GM18505 (cell line): ENCODE measurements around the gene BMPER.

Source experiments
- ATAC-seq: cut with Tn5 transposase; IDR thresholded peaks from one replicate; pipeline ENCODE4 v1.9.1; 2021; ENCODE audit not compliant: unreplicated experiment
- POLR2A ChIP-seq: IDR thresholded peaks from 4 replicates; pipeline ENCODE4 v1.6.1; 2011; ENCODE audit warnings: borderline replicate concordance; ENCODE audit not compliant: insufficient read depth, insufficient read length; ENCODE audit errors: extremely low read depth

The BMPER gene

DNA sequence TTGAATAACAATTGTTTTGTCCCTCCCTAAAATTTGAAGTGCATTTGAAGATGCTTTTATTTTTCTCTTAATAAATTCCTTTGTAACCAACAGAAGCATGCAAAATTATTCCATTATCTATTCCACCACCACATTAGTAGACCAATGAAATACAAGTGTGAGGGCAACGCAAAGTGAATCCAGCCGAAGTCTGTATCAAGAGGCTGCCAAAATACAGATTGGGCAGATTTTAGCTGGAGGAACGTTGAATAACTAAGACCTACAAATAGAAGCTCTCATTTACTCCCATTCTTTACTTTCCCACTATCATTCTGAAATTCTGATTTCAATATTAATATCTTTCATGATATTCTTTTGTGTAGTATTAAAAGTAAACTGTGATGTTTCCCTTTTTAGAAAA is 233.7 kb downstream of the BMPER start:
- TF ChIP-seq POLR2A = no peak
- ATAC-seq = no peak

DNA sequence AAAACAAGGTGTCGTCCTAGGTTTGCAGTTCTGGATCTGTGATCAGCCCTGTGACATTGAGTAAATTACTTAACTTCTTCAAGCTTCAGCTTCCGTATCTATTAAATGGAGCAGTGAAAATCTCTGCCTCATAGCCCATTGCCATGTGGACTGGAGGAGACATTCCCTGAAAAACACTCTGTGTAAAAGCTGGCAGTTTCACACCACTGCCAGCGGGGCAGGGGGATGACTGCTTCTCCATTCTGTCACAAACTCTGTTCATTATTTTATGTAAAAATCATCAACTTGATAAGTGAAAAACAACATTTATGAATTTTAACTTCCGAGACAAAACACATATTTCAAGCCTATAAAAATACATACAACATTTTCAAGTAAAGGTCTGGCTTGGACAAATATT is 234.7 kb downstream of the BMPER start:
- TF ChIP-seq POLR2A = no peak
- ATAC-seq = no peak

- no peak for TF ChIP-seq POLR2A
- no peak for ATAC-seq
Observed at GRCh38 chr7:34143402-34143801, 238.1 kb downstream of the BMPER start.

- no peak for ATAC-seq
- TF ChIP-seq POLR2A = no peak
Observed at GRCh38 chr7:34145603-34146002, 240.3 kb downstream of the BMPER start.

GRCh38 chr7:34153656-34154270 is 248.4 kb downstream of the BMPER start:
- no peak for TF ChIP-seq POLR2A
- no peak for ATAC-seq

GRCh38 chr7:34155220-34155908 is 250.0 kb downstream of the BMPER start:
- no peak for TF ChIP-seq POLR2A
- no peak for ATAC-seq

DNA sequence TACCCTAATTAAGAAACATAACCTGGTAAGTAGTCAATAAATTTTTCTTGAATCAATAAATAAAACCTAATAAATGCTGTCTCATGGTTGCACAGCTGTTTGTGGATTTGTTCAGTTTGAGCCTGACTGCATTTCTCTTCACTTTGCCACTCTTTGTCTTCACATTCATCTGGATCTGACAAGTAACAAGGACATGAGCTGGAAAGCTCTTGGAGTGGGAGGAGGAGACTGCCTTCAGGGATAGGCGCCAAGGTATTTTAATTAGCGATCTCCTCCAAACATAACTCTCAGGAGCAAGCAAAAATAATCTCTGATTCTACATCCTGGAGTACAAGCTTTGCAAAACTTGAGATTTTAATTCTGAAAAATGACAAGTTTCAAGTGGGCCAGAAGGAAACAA is 251.0 kb downstream of the BMPER start:
- ATAC-seq = no peak
- no peak for TF ChIP-seq POLR2A

DNA sequence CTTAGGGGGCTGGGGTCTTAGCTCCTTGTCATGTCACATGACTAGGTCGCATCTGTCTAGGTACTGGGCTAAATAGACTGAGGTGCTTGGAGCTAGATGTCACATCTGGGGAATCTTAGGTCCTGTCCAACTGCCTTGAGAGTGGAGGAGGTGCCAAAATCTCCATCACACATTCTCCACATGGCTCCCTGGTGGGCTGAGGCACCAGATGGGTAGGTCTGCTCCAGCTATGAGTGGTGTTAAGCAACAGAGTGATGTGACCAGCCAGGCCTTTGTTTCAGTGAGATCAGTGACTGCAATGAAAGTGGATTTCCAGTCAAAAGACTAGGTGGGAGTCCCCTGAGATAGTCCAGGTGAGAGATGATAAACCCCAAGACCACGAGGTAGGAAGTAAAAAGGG is 251.8 kb downstream of the BMPER start:
- no peak for ATAC-seq
- no peak for TF ChIP-seq POLR2A

- ATAC-seq = no peak
- no peak for TF ChIP-seq POLR2A
Observed at GRCh38 chr7:34158368-34159153, 253.2 kb downstream of the BMPER start.

DNA sequence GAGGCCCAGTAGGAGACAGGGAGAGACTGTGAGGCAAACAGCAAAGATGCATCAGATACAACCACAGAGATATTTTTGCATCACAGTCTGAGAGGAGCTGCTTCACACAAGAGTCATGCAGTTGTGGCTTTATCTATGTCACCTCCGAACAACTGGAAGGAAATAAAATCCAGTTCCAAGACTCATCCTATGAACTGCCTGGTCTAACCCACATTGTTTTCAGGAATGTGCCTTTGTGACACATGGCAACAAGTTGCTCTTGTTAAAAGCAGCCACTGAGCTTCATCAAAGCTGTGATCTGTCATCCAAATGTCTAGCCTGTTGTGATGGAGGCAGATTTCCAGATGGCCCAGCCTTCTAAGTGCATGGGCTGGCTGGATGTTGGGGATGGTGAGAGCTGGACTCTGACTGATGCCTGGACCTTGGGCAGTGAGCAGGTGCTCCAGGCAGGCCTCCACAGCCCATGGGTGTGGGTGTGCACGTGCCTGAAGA is 255.0 kb downstream of the BMPER start:
- TF ChIP-seq POLR2A = no peak
- ATAC-seq = no peak

DNA sequence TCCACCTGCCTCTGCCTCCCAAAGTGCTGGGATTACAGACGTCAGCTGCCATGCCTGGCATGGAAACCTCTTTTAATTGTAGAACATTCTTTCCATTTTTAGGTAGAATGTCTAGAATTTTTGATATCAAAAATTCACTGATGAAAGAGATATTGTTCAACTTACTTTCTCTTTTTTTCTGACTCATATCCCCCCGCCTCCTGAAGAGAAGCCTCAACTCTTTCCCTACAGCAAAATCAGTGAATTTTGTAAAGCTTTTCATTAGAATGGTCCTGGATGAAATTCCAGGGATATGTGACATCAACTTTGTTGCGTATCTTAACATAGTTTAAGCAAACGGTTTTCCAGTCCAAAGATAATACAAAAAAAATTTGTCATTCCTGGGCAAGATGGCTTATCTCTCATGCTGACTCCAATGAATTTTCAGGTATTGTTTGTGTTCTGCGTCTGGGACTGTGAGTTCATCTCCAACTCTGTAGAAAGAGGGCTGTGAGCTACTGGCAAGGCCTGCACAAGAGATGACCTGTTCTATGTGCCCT is 256.8 kb downstream of the BMPER start:
- no peak for ATAC-seq
- TF ChIP-seq POLR2A = no peak

DNA sequence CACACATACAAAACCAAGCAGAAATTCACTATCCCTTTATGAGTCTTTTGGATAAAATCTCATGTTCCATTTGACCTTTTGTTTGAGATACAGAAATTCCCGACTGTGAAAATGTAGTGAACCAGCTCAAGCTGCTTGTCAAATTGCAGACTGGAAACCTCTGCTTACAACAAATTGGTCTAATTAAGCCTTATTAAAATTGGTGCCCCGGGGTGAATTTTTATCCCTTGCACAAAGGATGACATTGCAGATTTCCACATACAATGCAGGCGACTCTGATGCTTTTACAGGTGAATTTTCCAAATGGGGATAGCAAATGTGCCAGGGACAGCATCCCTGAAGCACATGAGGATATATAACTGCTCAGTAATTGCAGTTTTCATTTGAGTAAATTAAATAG is 257.3 kb downstream of the BMPER start:
- ATAC-seq = no peak
- TF ChIP-seq POLR2A = no peak

- no peak for TF ChIP-seq POLR2A
Observed at GRCh38 chr7:34163956-34164355, 258.6 kb downstream of the BMPER start.

More at GRCh38 chr7:34163956-34164355, 258.6 kb downstream of the BMPER start:
- ATAC-seq = no peak
